Measurements from ENCODE around the gene MAMSTR. TPM values are rescaled to one million over a fixed set of nuclear protein-coding genes. Genes with fewer than 3 reads are reported as not detected.
"Not testable (repeated sequence)": the region's sequence is repeated elsewhere in the genome, so short reads cannot be mapped to it uniquely, and the experiment has no call there.

Gene MAMSTR
- total and polyA plus RNA-seq, 10 of the 15 experiments (the other 5 are each of a cell fraction or from before 2014, with no cell fraction given) = 0.04 to 0.73 (median 0.31) TPM; not detected in 1

GRCh38 chr19:48768994-48769713 is 49.6 kb upstream of the MAMSTR start:
- Histone ChIP-seq H3K9ac (ENCODE audit: control insufficient read depth, insufficient read depth, low read length) (no peak overlapping the region), H3K9me3 (replicated peaks; ENCODE audit: control insufficient read depth, insufficient read depth, low read length) (no peaks in the 10 kb centered on the region), H3K27ac (ENCODE audit: control insufficient read depth, insufficient read depth) (no peak overlapping the region), H3K27me3 (replicated peaks in 1 of 2; ENCODE audit: control insufficient read depth in 2 of 2, insufficient read depth in 2 of 2, low read length in 1 of 2) (no peaks in the 10 kb centered on the region; a peak in 1 of 4 replicates), H4K20me1 (ENCODE audit: control insufficient read depth, insufficient read depth) (no peaks in the 10 kb centered on the region), H3K4me1 (ENCODE audit: control insufficient read depth, insufficient read depth, low read length) (no peaks in the 10 kb centered on the region), H3K4me2 (ENCODE audit: control insufficient read depth, insufficient read depth) (no peak overlapping the region), H3K79me2 (ENCODE audit: control insufficient read depth, insufficient read depth, low read length) (no peaks in the 10 kb centered on the region), H3K4me3 (no peak overlapping the region), H2AFZ (ENCODE audit: control insufficient read depth, low read depth, low read length) (no peak overlapping the region), H3K36me3 (ENCODE audit: control insufficient read depth in 2 of 2, insufficient read depth in 2 of 2, low read length in 1 of 2) (no peaks in the 10 kb centered on the region)
- ATAC-seq = no peak
- ChIA-PET SMC1A (ENCODE audit: uncharacterized antibody, unreplicated experiment) (interaction anchor here (0.9 kb wide), 1 partner anchor 11 kb away, joined by 4 read pairs; no protein-coding TSS in a partner anchor), RAD21 (ENCODE audit: unreplicated experiment) (no interaction called here), CTCF (interaction anchor here (1.1 kb wide), 1 partner anchor 91 kb away, joined by 3 read pairs; no protein-coding TSS in a partner anchor), POLR2A (interaction anchor here (0.6 kb wide), 1 partner anchor 101 kb away, joined by 5 read pairs; no protein-coding TSS in a partner anchor)
- no peak for DNase-seq (ENCODE audit: low read depth, low spot score)
- intact Hi-C loops (cut with micrococcal nuclease; ENCODE audit: unreplicated experiment) (no loop called here), in situ Hi-C loops (cut with MboI) (no loop called here)
- WGBS (ENCODE audit: insufficient coverage, insufficient replicate concordance, low lambda C conversion rate, missing lambda C conversion rate) = 33% methylated on average over 11 of the region's 11 CpGs
- TF ChIP-seq, protein P1, sequence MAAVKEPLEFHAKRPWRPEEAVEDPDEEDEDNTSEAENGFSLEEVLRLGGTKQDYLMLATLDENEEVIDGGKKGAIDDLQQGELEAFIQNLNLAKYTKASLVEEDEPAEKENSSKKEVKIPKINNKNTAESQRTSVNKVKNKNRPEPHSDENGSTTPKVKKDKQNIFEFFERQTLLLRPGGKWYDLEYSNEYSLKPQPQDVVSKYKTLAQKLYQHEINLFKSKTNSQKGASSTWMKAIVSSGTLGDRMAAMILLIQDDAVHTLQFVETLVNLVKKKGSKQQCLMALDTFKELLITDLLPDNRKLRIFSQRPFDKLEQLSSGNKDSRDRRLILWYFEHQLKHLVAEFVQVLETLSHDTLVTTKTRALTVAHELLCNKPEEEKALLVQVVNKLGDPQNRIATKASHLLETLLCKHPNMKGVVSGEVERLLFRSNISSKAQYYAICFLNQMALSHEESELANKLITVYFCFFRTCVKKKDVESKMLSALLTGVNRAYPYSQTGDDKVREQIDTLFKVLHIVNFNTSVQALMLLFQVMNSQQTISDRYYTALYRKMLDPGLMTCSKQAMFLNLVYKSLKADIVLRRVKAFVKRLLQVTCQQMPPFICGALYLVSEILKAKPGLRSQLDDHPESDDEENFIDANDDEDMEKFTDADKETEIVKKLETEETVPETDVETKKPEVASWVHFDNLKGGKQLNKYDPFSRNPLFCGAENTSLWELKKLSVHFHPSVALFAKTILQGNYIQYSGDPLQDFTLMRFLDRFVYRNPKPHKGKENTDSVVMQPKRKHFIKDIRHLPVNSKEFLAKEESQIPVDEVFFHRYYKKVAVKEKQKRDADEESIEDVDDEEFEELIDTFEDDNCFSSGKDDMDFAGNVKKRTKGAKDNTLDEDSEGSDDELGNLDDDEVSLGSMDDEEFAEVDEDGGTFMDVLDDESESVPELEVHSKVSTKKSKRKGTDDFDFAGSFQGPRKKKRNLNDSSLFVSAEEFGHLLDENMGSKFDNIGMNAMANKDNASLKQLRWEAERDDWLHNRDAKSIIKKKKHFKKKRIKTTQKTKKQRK (IDR thresholded peaks at IDR 0.05; ENCODE audit: low read depth, low read length) = no peak
- no peak for TF ChIP-seq CBFB (IDR thresholded peaks at IDR 0.05; ENCODE audit: low read depth)
- TF ChIP-seq ETV6 (conservative IDR thresholded peaks at IDR 0.05 in 1 of 2, IDR thresholded peaks at IDR 0.05 in 1 of 2; ENCODE audit: borderline replicate concordance in 1 of 2, low read depth in 1 of 2) = no peak
- BruUV-seq (replicated peaks) = no TSS peak
- FAIRE-seq = no peak

- H3K4me2 ChIP-seq (ENCODE audit: control insufficient read depth, insufficient read depth); POLR2A ChIA-PET; H3K27me3 ChIP-seq (replicated peaks in 1 of 2; ENCODE audit: control insufficient read depth in 2 of 2, insufficient read depth in 2 of 2, low read length in 1 of 2); BruUV-seq (replicated peaks); H3K9ac ChIP-seq (ENCODE audit: control insufficient read depth, insufficient read depth, low read length); CTCF ChIA-PET; H3K36me3 ChIP-seq (ENCODE audit: control insufficient read depth in 2 of 2, insufficient read depth in 2 of 2, low read length in 1 of 2); H3K27ac ChIP-seq (ENCODE audit: control insufficient read depth, insufficient read depth); H3K79me2 ChIP-seq (ENCODE audit: control insufficient read depth, insufficient read depth, low read length); H3K4me1 ChIP-seq (ENCODE audit: control insufficient read depth, insufficient read depth, low read length); FAIRE-seq; in situ Hi-C loops (cut with MboI); H4K20me1 ChIP-seq (ENCODE audit: control insufficient read depth, insufficient read depth); H3K4me3 ChIP-seq; SMC1A ChIA-PET (ENCODE audit: uncharacterized antibody, unreplicated experiment); H3K9me3 ChIP-seq (replicated peaks; ENCODE audit: control insufficient read depth, insufficient read depth, low read length); H2AFZ ChIP-seq (ENCODE audit: control insufficient read depth, low read depth, low read length); intact Hi-C loops (cut with micrococcal nuclease; ENCODE audit: unreplicated experiment); DNase-seq (ENCODE audit: low read depth, low spot score); ATAC-seq: not testable (repeated sequence)
- WGBS (ENCODE audit: insufficient coverage, insufficient replicate concordance, low lambda C conversion rate, missing lambda C conversion rate) = 10% methylated on average over 5 of the region's 6 CpGs
- RAD21 ChIA-PET (ENCODE audit: unreplicated experiment) = interaction anchor here (0.6 kb wide), 1 partner anchor 230 kb away, joined by 3 read pairs; no protein-coding TSS in a partner anchor
These were observed 48.7 kb upstream of the MAMSTR start for GRCh38 chr19:48768171-48768753.

DNA sequence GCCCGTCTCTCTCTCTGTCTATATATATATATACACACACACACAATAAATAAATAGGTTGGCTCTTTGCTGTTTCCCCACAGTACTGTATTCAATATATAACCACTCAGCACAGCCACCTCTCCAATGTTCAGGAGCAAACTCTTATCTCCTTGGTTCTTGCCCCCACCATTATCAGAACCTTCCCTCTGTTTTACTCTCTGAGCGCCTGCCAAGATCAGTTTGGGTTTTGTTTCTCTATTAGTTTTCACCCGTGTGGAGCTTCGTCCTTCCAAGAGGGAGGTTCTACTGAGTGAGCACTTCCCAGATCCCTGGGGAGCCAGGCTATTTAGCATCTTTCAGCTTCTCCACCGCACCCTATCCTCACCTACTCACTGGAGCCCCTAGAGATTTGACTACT is 46.3 kb upstream of the MAMSTR start:
- H3K9me3 ChIP-seq (replicated peaks; ENCODE audit: control insufficient read depth, insufficient read depth, low read length); H3K79me2 ChIP-seq (ENCODE audit: control insufficient read depth, insufficient read depth, low read length); CTCF ChIA-PET; in situ Hi-C loops (cut with MboI); BruUV-seq (replicated peaks); H3K4me3 ChIP-seq; H3K36me3 ChIP-seq (ENCODE audit: control insufficient read depth in 2 of 2, insufficient read depth in 2 of 2, low read length in 1 of 2); H3K4me1 ChIP-seq (ENCODE audit: control insufficient read depth, insufficient read depth, low read length); H2AFZ ChIP-seq (ENCODE audit: control insufficient read depth, low read depth, low read length); H3K27me3 ChIP-seq (replicated peaks in 1 of 2; ENCODE audit: control insufficient read depth in 2 of 2, insufficient read depth in 2 of 2, low read length in 1 of 2); H3K27ac ChIP-seq (ENCODE audit: control insufficient read depth, insufficient read depth); SMC1A ChIA-PET (ENCODE audit: uncharacterized antibody, unreplicated experiment); ATAC-seq; intact Hi-C loops (cut with micrococcal nuclease; ENCODE audit: unreplicated experiment); DNase-seq (ENCODE audit: low read depth, low spot score); H3K9ac ChIP-seq (ENCODE audit: control insufficient read depth, insufficient read depth, low read length); FAIRE-seq; H4K20me1 ChIP-seq (ENCODE audit: control insufficient read depth, insufficient read depth); H3K4me2 ChIP-seq (ENCODE audit: control insufficient read depth, insufficient read depth): not testable (repeated sequence)
- POLR2A ChIA-PET = interaction anchor here (0.6 kb wide), 1 partner anchor 103 kb away, joined by 4 read pairs; the partner anchor contains the start of gene PLEKHA4
- RAD21 ChIA-PET (ENCODE audit: unreplicated experiment) = interaction anchor here (0.6 kb wide), 2 partner anchors 204 to 300 kb away, joined by 3 read pairs; no protein-coding TSS in a partner anchor
- WGBS (ENCODE audit: insufficient coverage, insufficient replicate concordance, low lambda C conversion rate, missing lambda C conversion rate) = 4% methylated on average over 5 of the region's 5 CpGs
